ENCODE measurements around the gene MED8.

- TF ChIP-seq EZH2 (IDR thresholded peaks at IDR 0.05; ENCODE audit: low read depth), result no peak
- TF ChIP-seq CTCF (conservative IDR thresholded peaks at IDR 0.05), result no peak
Measured at GRCh38 chr1:43351421-43352350, 37.9 kb downstream of the MED8 start.
